HG02678 (cell line): Measurements from ENCODE around the gene EPHA2.
"Not testable (repeated sequence)": the region's sequence is repeated elsewhere in the genome, so short reads cannot be mapped to it uniquely, and the experiment has no call there.

Experiments used
- ATAC-seq: cut with Tn5 transposase; IDR thresholded peaks from one replicate; pipeline ENCODE4 v1.9.1; 2021; ENCODE audit warnings: mild to moderate bottlenecking, moderate library complexity; ENCODE audit not compliant: unreplicated experiment

The EPHA2 gene

DNA sequence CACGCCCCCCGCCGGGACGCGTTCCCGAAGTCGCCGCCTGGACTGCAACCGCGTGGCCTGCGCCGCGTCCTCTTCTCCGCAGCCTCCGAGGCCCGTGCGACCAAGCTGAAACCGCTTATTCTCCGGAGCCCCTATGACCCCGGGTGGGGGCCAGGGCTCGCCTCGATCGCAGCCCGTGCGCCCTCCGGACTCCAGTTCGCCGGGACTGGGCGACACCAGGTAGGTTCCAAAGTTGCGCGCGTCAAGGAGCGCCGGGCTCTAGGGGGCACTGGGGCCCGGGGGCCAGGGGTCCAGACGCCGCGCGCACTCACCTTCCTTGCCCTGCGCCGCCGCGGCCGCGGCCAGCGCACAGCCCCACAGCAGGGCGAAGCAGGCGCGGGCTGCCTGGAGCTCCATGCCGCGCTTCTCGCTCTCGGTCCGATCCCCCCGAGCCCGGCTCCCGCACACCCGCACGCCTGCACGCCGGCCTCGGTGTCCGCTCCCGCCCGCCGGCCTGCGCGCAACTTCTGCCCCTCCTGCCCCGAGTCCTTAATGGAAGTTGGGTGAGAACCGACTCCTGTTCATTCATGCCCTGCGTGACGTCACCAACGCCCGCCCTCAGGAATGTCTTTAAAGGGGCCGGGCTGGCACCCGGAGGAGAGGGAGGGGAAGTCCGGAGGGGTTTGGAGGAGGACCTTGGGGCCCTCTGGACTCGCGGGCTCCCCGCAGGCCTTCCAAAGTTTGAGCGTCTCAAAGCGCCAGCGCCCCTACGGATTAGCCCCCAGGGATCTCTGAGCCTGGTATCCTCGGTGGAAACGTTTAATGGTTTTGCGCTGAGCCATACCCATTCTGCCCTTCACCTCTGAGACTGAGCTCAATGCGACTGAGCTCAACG is at the start of gene EPHA2:
EPHA2 (minus strand) TSS at position 533 of the 874 bp plus-strand sequence; CDS start at position 396, 137 bp downstream.
- no peak for ATAC-seq

- ATAC-seq, result no peak
Measured at GRCh38 chr1:16205334-16205671, 49.4 kb upstream of the EPHA2 start.

GRCh38 chr1:16204634-16205333 is 48.9 kb upstream of the EPHA2 start:
- ATAC-seq, result no peak

DNA sequence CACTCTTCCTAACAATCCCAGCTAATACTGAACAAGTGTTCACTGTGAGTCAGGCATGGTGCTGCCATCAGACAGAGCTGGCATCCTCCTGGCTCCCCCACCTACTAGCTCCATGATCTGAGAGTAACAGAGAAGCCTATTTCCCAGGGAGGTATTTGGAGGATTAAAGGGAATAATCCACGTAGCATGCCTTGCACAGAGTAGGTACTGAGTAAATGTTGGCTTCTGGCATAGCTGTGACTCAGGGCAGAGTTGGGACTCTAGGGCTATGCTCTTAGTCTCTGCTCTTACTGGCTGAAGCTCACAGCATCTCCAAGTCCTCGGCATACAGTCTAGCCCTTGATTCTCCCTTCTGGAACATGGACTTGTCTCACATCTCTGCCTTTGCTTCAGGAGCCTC is 48.3 kb upstream of the EPHA2 start:
- no peak for ATAC-seq

DNA sequence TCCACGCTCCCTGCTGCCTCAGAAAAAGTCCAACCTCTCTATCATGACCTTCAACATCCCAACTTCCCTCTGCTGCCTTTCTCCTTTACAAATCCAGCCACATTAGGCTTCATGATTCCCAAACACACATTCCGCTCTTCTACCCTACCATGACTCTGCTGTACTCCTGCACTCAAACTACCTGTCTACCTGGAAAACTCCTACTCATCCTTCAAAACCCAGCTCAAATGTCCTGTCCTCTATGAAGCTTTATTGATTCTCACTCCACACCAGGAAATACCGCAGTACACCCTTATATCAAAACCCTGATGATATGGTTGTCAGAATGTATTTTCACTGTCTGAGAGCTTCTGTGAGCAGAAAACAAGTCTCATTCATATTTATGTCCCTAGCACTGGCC is 47.7 kb upstream of the EPHA2 start:
- ATAC-seq, result no peak

- ATAC-seq, result no peak
Measured at GRCh38 chr1:16202281-16203210, 46.7 kb upstream of the EPHA2 start.

- no peak for ATAC-seq
Measured at GRCh38 chr1:16199700-16200099, 43.8 kb upstream of the EPHA2 start.

DNA sequence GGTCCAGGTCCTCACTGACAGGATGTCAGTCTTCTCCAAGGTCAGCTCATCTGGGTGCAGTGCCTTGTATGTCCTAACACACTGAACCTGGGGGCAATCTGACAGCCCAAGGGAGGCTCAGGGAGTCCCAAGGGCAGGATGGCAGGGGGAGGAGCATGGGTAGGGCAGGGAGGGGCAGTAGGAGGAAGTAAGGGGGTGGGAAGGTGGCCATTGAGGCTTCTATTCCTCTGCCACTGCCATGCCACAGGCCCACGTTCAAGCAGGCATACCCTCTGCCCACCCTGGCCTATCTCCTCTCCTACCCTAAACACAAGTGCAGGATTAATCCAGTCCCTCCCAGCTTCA is 43.3 kb upstream of the EPHA2 start:
- no peak for ATAC-seq

DNA sequence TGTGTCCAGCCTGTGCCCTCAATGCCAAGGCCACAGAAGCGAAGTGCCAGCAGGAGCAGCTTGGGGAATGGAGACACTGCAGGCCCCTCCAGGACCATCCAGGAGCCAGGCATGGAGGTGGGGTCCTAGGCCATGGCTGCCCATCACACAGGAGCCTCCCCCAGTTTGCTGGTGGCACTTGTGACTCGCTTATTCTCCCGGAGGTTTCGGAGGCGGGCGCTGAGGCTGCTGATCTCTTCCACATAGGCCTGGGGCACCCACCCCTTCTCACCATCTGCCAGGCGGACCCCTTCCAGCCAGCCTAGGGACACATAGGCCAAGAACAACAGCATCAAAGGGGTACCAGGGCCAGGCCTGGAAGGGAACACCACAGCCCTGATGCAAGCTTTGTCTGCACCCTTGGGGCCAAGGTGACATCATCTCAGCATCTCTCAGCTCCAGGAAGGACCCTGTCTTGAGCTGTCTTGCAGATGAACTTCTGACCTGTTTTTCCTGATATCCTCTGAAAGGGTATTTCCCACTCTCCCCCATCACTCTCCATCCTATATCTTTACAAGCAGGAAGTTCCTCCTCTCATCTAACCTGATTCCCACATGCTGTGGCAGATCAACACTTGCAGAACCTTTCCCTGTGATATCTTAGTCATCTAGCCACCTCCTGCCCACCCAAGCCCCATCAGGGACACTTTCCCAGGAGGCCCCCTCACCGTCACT is 42.7 kb upstream of the EPHA2 start:
- ATAC-seq, result no peak

DNA sequence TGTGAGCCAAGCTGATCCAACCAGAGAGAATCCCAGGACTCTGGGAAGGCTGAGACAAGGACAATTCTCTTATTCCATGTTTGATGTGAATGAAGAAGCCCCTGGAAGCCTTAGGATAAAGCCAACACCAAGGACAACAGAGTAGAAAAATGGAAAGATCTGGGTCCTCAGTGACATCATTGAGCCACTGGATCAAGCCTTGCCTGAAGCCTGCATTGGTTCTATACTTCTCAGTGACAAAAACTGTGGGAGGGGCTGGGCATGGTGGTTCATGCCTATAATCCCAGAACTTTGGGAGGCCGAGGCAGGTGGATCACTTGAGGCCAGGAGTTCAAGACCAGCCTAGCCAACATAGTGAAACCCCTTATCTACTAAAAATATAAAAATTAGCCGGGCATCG is 41.0 kb upstream of the EPHA2 start:
- ATAC-seq, result no peak

GRCh38 chr1:16196139-16196538 is 40.3 kb upstream of the EPHA2 start:
- not testable (repeated sequence) for ATAC-seq

- no peak for ATAC-seq
Measured at GRCh38 chr1:16195518-16195905, 39.6 kb upstream of the EPHA2 start.

DNA sequence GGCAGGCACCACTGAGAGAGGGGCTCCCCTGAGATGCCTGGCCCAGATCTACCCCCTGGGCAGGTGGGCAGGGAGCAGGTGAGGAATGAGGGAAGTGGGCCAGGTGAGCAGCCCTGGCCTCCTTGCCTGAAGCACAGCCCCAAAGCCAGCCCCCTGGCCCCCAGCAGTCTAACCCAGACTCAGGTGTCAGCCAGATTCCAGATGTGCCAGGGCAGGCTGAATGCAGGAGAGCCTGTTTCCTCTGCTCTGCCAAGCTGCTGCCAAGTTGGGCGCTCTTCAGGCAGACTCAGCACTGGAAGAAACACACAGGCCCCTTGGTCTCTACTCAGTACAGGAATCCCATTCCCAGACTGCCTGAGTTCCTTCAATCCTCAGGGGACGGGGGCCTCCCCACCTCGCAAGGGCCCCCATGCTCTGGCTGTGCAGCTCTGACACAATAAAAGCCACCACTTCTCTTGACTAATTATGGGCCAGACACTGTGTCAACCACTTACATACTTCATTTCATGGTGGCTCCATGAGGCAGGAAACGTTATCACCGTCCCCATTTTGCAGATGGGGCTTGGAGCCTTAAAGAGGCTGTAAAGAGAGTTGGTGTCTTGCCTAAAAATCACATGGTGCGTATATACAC is 36.2 kb upstream of the EPHA2 start:
- ATAC-seq, result no peak

- ATAC-seq, result no peak
Measured at GRCh38 chr1:16191309-16191708, 35.4 kb upstream of the EPHA2 start.

GRCh38 chr1:16189921-16190621 is 34.2 kb upstream of the EPHA2 start:
- ATAC-seq, result no peak

DNA sequence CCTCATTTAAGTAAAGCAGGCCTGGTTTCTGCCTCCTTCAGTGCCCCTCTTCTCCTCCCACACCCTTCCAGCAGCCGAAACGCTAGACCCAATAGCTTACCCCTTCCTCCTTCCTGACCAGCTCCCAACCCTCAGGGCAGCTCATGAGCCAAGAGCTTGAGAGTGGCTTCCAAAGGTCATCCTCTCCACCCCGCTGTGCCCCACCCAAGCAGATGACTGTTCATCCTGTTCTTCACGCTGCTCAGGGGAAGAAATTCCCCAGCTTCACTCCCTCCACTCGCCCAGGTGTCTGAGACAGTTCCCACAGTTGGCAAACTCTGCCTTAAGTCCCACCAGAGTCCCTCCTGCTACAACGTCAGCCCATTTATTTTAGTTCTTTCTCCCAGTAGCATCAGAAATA is 33.1 kb upstream of the EPHA2 start:
- no peak for ATAC-seq

DNA sequence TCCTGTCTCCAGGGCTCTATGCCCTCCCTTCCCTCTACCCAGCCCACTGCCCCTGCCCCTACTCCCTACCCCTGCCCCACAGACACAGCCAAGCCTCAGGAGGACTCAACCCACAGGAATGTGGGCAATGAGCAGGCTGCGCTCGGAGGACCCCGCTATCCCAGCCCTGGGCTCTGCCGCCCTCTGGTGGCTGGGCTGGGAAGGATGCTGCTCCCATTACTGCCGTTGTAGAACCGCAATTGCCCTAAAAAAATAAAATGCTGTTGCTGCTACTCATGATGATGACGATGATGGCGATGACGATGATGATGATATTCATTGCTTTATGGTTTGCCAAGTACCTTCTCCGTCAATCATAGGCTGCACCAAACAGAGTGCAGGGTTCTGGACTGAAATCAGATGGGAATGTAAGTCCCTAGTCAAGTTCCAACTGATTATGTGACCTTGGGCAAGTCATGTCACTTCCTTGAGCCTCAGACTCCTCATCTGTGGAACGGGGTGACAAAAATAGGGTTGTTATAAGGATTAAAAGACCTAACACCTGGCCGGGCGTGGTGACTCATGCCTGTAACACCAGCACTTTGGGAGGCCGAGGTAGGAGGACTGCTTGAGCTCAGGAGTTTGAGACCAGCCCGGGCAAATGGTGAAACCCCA is 32.0 kb upstream of the EPHA2 start:
- ATAC-seq, result no peak

- ATAC-seq, result no peak
Measured at GRCh38 chr1:16186655-16187235, 30.9 kb upstream of the EPHA2 start.
